OCI-LY7 (cell line): Measurements from ENCODE around the gene KLHL41.
"Not testable (repeated sequence)": the region's sequence is repeated elsewhere in the genome, so short reads cannot be mapped to it uniquely, and the experiment has no call there.

Experiments
- EZH2phosphoT487 ChIP-seq: fragments of 200-600 bp; sonication (generic); IDR thresholded peaks from 2 replicates; pipeline ENCODE4 v1.6.1; 2018; ENCODE audit warnings: low read depth, borderline replicate concordance, mild to moderate bottlenecking, mixed run types, antibody characterized with exemption, low read length, moderate library complexity, mixed read lengths
- TF ChIP-seq, protein P1 (sequence below): fragments of 200-600 bp; sonication (generic); conservative IDR thresholded peaks from 2 replicates; pipeline ENCODE4 v1.5.1; 2014; ENCODE audit warnings: mild to moderate bottlenecking, antibody characterized with exemption, low read length, moderate library complexity, mixed read lengths

DNA sequence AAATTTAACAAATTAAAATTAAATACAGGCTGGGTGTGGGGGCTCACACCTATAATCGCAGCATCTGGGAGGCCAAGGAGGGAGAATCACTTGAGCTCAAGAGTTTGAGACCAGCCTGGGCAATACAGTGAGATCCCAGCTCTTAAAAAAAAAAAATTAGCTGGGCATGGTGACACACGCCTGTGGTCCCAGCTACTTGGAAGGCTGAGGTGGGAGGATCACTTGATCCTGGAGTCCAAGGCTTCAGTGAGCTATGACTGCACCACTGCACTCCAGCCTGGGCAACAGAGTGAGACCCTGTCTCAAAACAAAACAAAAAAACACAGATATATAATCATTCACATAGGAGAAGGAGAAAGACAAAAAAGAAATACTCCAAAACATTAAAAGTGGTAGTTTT is 30.0 kb downstream of the KLHL41 start:
- TF ChIP-seq, protein P1, sequence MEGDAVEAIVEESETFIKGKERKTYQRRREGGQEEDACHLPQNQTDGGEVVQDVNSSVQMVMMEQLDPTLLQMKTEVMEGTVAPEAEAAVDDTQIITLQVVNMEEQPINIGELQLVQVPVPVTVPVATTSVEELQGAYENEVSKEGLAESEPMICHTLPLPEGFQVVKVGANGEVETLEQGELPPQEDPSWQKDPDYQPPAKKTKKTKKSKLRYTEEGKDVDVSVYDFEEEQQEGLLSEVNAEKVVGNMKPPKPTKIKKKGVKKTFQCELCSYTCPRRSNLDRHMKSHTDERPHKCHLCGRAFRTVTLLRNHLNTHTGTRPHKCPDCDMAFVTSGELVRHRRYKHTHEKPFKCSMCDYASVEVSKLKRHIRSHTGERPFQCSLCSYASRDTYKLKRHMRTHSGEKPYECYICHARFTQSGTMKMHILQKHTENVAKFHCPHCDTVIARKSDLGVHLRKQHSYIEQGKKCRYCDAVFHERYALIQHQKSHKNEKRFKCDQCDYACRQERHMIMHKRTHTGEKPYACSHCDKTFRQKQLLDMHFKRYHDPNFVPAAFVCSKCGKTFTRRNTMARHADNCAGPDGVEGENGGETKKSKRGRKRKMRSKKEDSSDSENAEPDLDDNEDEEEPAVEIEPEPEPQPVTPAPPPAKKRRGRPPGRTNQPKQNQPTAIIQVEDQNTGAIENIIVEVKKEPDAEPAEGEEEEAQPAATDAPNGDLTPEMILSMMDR, result not testable (repeated sequence)
- not testable (repeated sequence) for TF ChIP-seq EZH2phosphoT487
